Neural progenitor cell (in vitro differentiated cells): Measurements from ENCODE around the gene KIAA0040. TPM values are rescaled to one million over a fixed set of nuclear protein-coding genes. Genes with fewer than 3 reads are reported as not detected.

Experiments used
- DNase-seq: peaks from one replicate; pipeline ENCODE4 v3.0.0-alpha.2; 2016; ENCODE audit warnings: low spot score
- H2AFZ ChIP-seq: fragments of 200-600 bp; sonication (generic); replicated peaks from 2 replicates; pipeline ENCODE4 v1.6.1; 2016; ENCODE audit warnings: antibody characterized with exemption
- H3F3A ChIP-seq: fragments of 200-600 bp; sonication (generic); 2 replicates; pipeline ENCODE4 v1.6.1; 2016; ENCODE audit warnings: antibody characterized with exemption, low read depth
- H3K27ac ChIP-seq: fragments of 200-600 bp; sonication (generic); 2 replicates; pipeline ENCODE4 v1.5.1; 2016; ENCODE audit warnings: mild to moderate bottlenecking
- H3K27me3 ChIP-seq: fragments of 200-600 bp; sonication (generic); 2 replicates; pipeline ENCODE4 v1.6.1; 2016; ENCODE audit warnings: mild to moderate bottlenecking, moderate library complexity
- H3K36me3 ChIP-seq: fragments of 200-600 bp; sonication (generic); 2 replicates; pipeline ENCODE4 v1.5.1; 2016
- H3K4me1 ChIP-seq: fragments of 200-600 bp; sonication (generic); 2 replicates; pipeline ENCODE4 v1.6.1; 2016; ENCODE audit warnings: mixed run types
- H3K4me2 ChIP-seq: fragments of 200-600 bp; sonication (generic); 2 replicates; pipeline ENCODE4 v1.6.1; 2016
- H3K4me3 ChIP-seq: fragments of 200-600 bp; sonication (generic); 2 replicates; pipeline ENCODE4 v1.5.1; 2016
- H3K79me2 ChIP-seq: fragments of 200-600 bp; sonication (generic); 2 replicates; pipeline ENCODE4 v1.6.1; 2016; ENCODE audit warnings: low read depth
- H3K9ac ChIP-seq: fragments of 200-600 bp; sonication (generic); 2 replicates; pipeline ENCODE4 v1.6.1; 2016
- H3K9me3 ChIP-seq: fragments of 200-600 bp; sonication (generic); 2 replicates; pipeline ENCODE4 v1.5.1; 2016; ENCODE audit warnings: low read depth
- H4K20me1 ChIP-seq: fragments of 200-600 bp; sonication (generic); 2 replicates; pipeline ENCODE4 v1.6.1; 2016; ENCODE audit warnings: low read depth
- H3K27ac Mint-ChIP-seq: 3 replicates; pipeline ENCODE4 v1.8.0; 2021; ENCODE audit warnings: mixed read lengths
- H3K27me3 Mint-ChIP-seq: 2 replicates; pipeline ENCODE4 v1.8.0; 2022; ENCODE audit warnings: low read depth, mild to moderate bottlenecking, inconsistent platforms, moderate library complexity, mixed read lengths; ENCODE audit not compliant: insufficient read depth
- H3K36me3 Mint-ChIP-seq: 3 replicates; pipeline ENCODE4 v1.8.0; 2021; ENCODE audit warnings: mixed read lengths
- H3K4me1 Mint-ChIP-seq: 3 replicates; pipeline ENCODE4 v1.8.0; 2021; ENCODE audit warnings: mixed read lengths
- H3K4me3 Mint-ChIP-seq: 3 replicates; pipeline ENCODE4 v1.8.0; 2021; ENCODE audit warnings: mild to moderate bottlenecking, moderate library complexity, mixed read lengths
- H3K9me3 Mint-ChIP-seq: 3 replicates; pipeline ENCODE4 v1.8.0; 2020; ENCODE audit warnings: mixed read lengths
- EZH2 ChIP-seq: fragments of 200-600 bp; sonication (generic); IDR thresholded peaks from 2 replicates; pipeline ENCODE4 v1.6.1; 2017; ENCODE audit warnings: antibody characterized with exemption, mild to moderate bottlenecking, moderate library complexity
- EZH2phosphoT487 ChIP-seq: fragments of 200-600 bp; sonication (generic); IDR thresholded peaks from 2 replicates; pipeline ENCODE4 v1.6.1; 2017; ENCODE audit warnings: antibody characterized with exemption
- total RNA-seq: library from RNA; depleted of rRNA; stranded (reverse); fragments of >200 nt; gene quantifications from 2 replicates; pipeline ENCODE4 v1.2.3, GENCODE V29; 2015; ENCODE audit warnings: low replicate concordance
- TF ChIP-seq, protein P1 (sequence below): fragments of 200-600 bp; sonication (generic); IDR thresholded peaks from 2 replicates; pipeline ENCODE4 v1.5.1; 2017; ENCODE audit warnings: antibody characterized with exemption, mild to moderate bottlenecking

The KIAA0040 gene
- total RNA-seq, 1 donor from 2014 or later = not detected

DNA sequence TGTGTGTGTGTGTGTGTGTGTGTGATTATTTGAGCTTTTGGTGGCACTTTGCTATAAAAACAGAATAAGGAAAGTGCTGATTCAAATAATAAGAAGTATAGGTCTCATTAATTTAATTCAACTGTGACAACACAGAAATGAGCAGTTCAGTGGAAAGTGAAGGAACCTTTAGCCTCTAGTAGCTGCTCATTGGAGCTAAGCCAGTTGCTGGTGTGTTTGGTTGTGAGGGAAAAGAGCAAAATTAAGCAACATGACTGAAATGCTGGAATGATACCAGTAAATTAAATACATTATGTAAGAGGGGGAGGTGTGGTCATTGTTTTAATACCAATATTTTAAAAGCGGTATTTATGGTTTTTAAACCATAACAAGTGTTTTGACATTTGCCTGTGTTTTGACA lies 55.2 kb downstream of the KIAA0040 start:
- no peak overlapping the region for H3K4me2 ChIP-seq
- H3K27ac Mint-ChIP-seq = no peak overlapping the region
- peaks cover 38% of the 10 kb centered on the region for H3K27me3 ChIP-seq
- H3K4me1 Mint-ChIP-seq = peaks cover 10% of the 10 kb centered on the region
- H3K27ac ChIP-seq = no peak overlapping the region
- H4K20me1 ChIP-seq = no peaks in the 10 kb centered on the region
- no peaks in the 10 kb centered on the region for H3K9me3 ChIP-seq
- H3F3A ChIP-seq = no peaks in the 10 kb centered on the region
- no peaks in the 10 kb centered on the region for H3K36me3 Mint-ChIP-seq
- H3K4me1 ChIP-seq = no peaks in the 10 kb centered on the region
- no peak overlapping the region for H3K9ac ChIP-seq
- no peak overlapping the region for H3K4me3 ChIP-seq
- no peaks in the 10 kb centered on the region for H3K36me3 ChIP-seq
- no peaks in the 10 kb centered on the region for H3K9me3 Mint-ChIP-seq
- no peak overlapping the region for H3K4me3 Mint-ChIP-seq
- no peaks in the 10 kb centered on the region for H3K79me2 ChIP-seq
- peaks cover 9% of the 10 kb centered on the region for H3K27me3 Mint-ChIP-seq
- no peak overlapping the region for H2AFZ ChIP-seq
- TF ChIP-seq, protein P1, sequence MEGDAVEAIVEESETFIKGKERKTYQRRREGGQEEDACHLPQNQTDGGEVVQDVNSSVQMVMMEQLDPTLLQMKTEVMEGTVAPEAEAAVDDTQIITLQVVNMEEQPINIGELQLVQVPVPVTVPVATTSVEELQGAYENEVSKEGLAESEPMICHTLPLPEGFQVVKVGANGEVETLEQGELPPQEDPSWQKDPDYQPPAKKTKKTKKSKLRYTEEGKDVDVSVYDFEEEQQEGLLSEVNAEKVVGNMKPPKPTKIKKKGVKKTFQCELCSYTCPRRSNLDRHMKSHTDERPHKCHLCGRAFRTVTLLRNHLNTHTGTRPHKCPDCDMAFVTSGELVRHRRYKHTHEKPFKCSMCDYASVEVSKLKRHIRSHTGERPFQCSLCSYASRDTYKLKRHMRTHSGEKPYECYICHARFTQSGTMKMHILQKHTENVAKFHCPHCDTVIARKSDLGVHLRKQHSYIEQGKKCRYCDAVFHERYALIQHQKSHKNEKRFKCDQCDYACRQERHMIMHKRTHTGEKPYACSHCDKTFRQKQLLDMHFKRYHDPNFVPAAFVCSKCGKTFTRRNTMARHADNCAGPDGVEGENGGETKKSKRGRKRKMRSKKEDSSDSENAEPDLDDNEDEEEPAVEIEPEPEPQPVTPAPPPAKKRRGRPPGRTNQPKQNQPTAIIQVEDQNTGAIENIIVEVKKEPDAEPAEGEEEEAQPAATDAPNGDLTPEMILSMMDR = no peak
- TF ChIP-seq EZH2phosphoT487 (no peak), EZH2 (no peak)
- DNase-seq = no peak

DNA sequence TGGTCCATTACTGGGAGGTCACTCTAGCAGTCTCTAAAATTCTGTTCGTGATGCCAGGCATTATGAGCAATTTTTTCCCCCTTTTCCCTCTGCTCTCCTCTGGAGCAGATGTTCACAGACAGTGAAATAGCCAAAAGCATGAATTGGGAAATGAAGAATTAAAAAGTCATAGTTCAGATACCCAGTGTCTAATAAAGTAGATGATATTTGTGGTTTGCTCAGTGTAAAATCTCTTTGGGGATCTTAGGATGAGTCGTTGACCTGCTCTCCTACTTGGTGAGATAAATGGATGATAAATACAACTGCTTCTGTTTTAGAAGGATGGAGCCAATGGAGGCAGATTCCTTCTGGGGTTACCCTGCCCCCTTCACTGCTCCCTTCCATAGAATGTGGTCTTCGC lies 56.3 kb downstream of the KIAA0040 start:
- H3K9me3 Mint-ChIP-seq = no peaks in the 10 kb centered on the region
- no peak overlapping the region for H3K4me3 ChIP-seq
- peaks cover 50% of the 10 kb centered on the region for H3K27me3 ChIP-seq
- peak overlapping the region; percentile 48 for H3K27ac Mint-ChIP-seq
- no peak for DNase-seq
- no peaks in the 10 kb centered on the region for H4K20me1 ChIP-seq
- H3K4me3 Mint-ChIP-seq = no peak overlapping the region
- H3K9ac ChIP-seq = no peak overlapping the region
- H3K79me2 ChIP-seq = no peaks in the 10 kb centered on the region
- no peak overlapping the region for H3K27ac ChIP-seq
- no peaks in the 10 kb centered on the region for H3K9me3 ChIP-seq
- TF ChIP-seq EZH2 = no peak
- TF ChIP-seq, protein P1 = no peak
- TF ChIP-seq EZH2phosphoT487 = no peak
- H3K36me3 ChIP-seq = no peaks in the 10 kb centered on the region
- H3K36me3 Mint-ChIP-seq = no peaks in the 10 kb centered on the region
- no peak overlapping the region for H2AFZ ChIP-seq
- no peak overlapping the region for H3K4me2 ChIP-seq
- H3K4me1 ChIP-seq = no peaks in the 10 kb centered on the region
- H3K27me3 Mint-ChIP-seq = peaks cover 9% of the 10 kb centered on the region
- H3F3A ChIP-seq = peaks cover under 1% of the 10 kb centered on the region
- peaks cover 7% of the 10 kb centered on the region for H3K4me1 Mint-ChIP-seq

DNA sequence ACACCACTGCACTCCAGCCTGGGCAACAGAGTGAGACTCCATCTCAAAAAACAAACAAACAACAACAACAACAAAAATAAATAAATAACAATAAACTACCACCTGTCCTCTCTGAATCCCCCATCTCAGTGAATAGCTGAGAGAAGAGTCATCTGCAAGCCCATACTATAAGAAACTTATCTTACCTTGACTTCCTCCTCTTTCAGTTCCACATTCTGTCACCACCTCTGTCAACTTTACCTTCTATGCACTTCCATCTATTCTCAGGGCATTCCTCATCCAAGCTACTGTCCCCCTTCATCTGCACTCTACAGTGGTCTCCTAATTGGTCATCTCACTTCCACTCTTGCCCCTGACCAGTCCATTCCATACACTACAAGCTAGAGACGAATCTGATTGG lies 58.1 kb downstream of the KIAA0040 start:
- no peak for TF ChIP-seq EZH2
- TF ChIP-seq, protein P1 = no peak
- TF ChIP-seq EZH2phosphoT487 = no peak
- no peaks in the 10 kb centered on the region for H3K36me3 ChIP-seq
- H3K4me1 ChIP-seq = peaks cover 16% of the 10 kb centered on the region
- H3K4me1 Mint-ChIP-seq = peaks cover 18% of the 10 kb centered on the region
- no peak overlapping the region for H2AFZ ChIP-seq
- H3K4me2 ChIP-seq = no peak overlapping the region
- H3K36me3 Mint-ChIP-seq = no peaks in the 10 kb centered on the region
- no peaks in the 10 kb centered on the region for H3K79me2 ChIP-seq
- peaks cover 7% of the 10 kb centered on the region for H4K20me1 ChIP-seq
- H3K9me3 ChIP-seq = no peaks in the 10 kb centered on the region
- H3K4me3 ChIP-seq = no peak overlapping the region
- no peak overlapping the region for H3K27ac Mint-ChIP-seq
- no peak for DNase-seq
- peaks cover 60% of the 10 kb centered on the region for H3K27me3 ChIP-seq
- no peak overlapping the region for H3K27ac ChIP-seq
- peaks cover 9% of the 10 kb centered on the region for H3K27me3 Mint-ChIP-seq
- no peak overlapping the region for H3K9ac ChIP-seq
- H3F3A ChIP-seq = peaks cover 18% of the 10 kb centered on the region
- H3K4me3 Mint-ChIP-seq = no peak overlapping the region
- no peaks in the 10 kb centered on the region for H3K9me3 Mint-ChIP-seq
